ENCODE measurements around the gene ITGBL1. TPM values are rescaled to one million over a fixed set of nuclear protein-coding genes. Genes with fewer than 3 reads are reported as not detected.

ITGBL1 gene
- total RNA-seq, 1 experiment from 2014 or later, result 37.1 TPM

DNA sequence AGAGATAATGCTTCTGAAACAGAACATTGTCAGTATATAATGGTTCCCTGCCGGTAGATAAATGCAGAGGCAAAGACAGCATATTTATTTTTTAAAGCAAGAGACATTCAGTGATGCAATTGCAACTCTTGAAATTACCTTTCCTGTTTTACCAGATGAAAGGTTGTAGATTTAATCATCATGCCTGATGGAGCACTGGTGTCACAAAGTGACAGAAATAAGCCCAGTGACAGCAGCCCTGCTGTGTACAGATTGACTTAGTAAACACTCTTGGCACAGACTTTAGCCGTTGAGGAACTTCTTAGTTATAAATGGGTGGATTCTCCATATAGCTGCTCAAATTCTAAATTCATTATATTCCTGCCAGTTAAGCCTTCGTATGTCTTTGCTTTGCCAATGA, 172.5 kb downstream of the ITGBL1 start:
- no TSS peak for BruUV-seq (replicated peaks)
- Histone ChIP-seq H4K20me1 (ENCODE audit: low read length) (no peaks in the 10 kb centered on the region), H3K27me3 (ENCODE audit: low read length) (no peaks in the 10 kb centered on the region), H3K27ac (ENCODE audit: low read length) (peak overlapping the region; percentile 79; the same call in 1 of the 2 replicates), H3K9me2 (replicated peaks; ENCODE audit: low read length) (no peaks in the 10 kb centered on the region), H3K4me1 (ENCODE audit: insufficient read depth, low read length) (peaks cover 61% of the 10 kb centered on the region), H3K36me3 (ENCODE audit: low read depth, low read length) (no peaks in the 10 kb centered on the region), H3K4me3 (ENCODE audit: low read length) (no peak overlapping the region), H3F3A (ENCODE audit: low read length, unreplicated experiment) (peaks cover 6% of the 10 kb centered on the region), H3K4me2 (ENCODE audit: low read length) (peak overlapping the region; percentile 79), H3K9ac (ENCODE audit: low read length) (no peak overlapping the region), H3K9me3 (ENCODE audit: low read length) (no peaks in the 10 kb centered on the region), H3K79me2 (ENCODE audit: low read length) (no peaks in the 10 kb centered on the region), H2AFZ (ENCODE audit: low read length) (no peak overlapping the region)
- intact Hi-C loops (cut with micrococcal nuclease), result loop anchor here (1.0 to 5.0 kb wide), 5 partner anchors 55 to 173 kb away; partner anchors contain the start of gene ITGBL1
- CTCF ChIA-PET, result no interaction called here
- no peak for TF ChIP-seq EZH2phosphoT487 (IDR thresholded peaks at IDR 0.05; ENCODE audit: borderline replicate concordance, low read length)
- TF ChIP-seq, protein P1, sequence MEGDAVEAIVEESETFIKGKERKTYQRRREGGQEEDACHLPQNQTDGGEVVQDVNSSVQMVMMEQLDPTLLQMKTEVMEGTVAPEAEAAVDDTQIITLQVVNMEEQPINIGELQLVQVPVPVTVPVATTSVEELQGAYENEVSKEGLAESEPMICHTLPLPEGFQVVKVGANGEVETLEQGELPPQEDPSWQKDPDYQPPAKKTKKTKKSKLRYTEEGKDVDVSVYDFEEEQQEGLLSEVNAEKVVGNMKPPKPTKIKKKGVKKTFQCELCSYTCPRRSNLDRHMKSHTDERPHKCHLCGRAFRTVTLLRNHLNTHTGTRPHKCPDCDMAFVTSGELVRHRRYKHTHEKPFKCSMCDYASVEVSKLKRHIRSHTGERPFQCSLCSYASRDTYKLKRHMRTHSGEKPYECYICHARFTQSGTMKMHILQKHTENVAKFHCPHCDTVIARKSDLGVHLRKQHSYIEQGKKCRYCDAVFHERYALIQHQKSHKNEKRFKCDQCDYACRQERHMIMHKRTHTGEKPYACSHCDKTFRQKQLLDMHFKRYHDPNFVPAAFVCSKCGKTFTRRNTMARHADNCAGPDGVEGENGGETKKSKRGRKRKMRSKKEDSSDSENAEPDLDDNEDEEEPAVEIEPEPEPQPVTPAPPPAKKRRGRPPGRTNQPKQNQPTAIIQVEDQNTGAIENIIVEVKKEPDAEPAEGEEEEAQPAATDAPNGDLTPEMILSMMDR (conservative IDR thresholded peaks at IDR 0.05; ENCODE audit: low read depth, low read length), result no peak
- TF ChIP-seq EZH2 (IDR thresholded peaks at IDR 0.05; ENCODE audit: low read length, unreplicated experiment), result no peak
- POLR2A ChIA-PET (ENCODE audit: unreplicated experiment), result no interaction called here
- ATAC-seq, result no peak
- peak; percentile 15 for DNase-seq

DNA sequence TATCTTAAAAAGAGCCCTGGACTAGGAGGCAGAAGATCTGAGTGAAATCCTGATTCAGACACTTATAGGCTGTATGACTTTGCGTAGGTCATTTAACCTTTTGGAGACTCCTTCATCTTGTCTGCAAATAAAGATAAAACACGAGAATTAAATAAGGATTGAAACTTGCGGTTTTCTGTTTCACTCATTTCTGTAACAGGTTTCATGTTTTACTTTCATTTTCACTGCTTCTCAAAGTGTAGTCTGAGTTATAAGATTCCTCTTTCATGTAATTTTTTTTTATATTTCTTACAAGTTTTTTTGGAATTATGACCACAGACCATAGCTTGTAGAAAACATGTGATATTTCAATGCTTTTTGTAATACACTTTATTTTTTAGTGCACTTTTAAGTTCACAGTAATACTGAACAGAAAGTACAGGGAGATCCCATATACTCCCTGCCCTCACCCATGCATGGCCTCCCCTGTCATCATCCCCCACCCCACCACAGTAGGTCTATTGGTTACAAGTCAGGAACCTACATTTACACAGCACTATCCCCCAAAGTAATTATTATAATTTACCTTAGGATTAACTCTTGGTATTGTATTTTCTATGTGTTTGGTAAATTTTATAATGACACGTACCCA, 174.6 kb downstream of the ITGBL1 start:
- no peaks in the 10 kb centered on the region for H3K9me2 ChIP-seq (replicated peaks; ENCODE audit: low read length)
- no TSS peak for BruUV-seq (replicated peaks)
- CTCF ChIA-PET, result no interaction called here
- peaks cover 52% of the 10 kb centered on the region for H3K4me1 ChIP-seq (ENCODE audit: insufficient read depth, low read length)
- H3K4me3 ChIP-seq (ENCODE audit: low read length), result peak overlapping the region; percentile 64
- peak overlapping the region; percentile 43; the same call in 1 of the 2 replicates for H2AFZ ChIP-seq (ENCODE audit: low read length)
- H4K20me1 ChIP-seq (ENCODE audit: low read length), result no peaks in the 10 kb centered on the region
- intact Hi-C loops (cut with micrococcal nuclease), result loop anchor here (5.0 kb wide), 1 partner anchor 55 kb away; no protein-coding TSS in a partner anchor
- H3K79me2 ChIP-seq (ENCODE audit: low read length), result no peaks in the 10 kb centered on the region
- H3K36me3 ChIP-seq (ENCODE audit: low read depth, low read length), result no peaks in the 10 kb centered on the region
- DNase-seq (peak; percentile 7), ATAC-seq (peak; percentile 25)
- no peaks in the 10 kb centered on the region for H3K27me3 ChIP-seq (ENCODE audit: low read length)
- peaks cover 6% of the 10 kb centered on the region for H3F3A ChIP-seq (ENCODE audit: low read length, unreplicated experiment)
- peak overlapping the region; percentile 76 for H3K27ac ChIP-seq (ENCODE audit: low read length)
- H3K4me2 ChIP-seq (ENCODE audit: low read length), result peak overlapping the region; percentile 89
- TF ChIP-seq, protein P1 (conservative IDR thresholded peaks at IDR 0.05; ENCODE audit: low read depth, low read length), result no peak
- no peak for TF ChIP-seq EZH2 (IDR thresholded peaks at IDR 0.05; ENCODE audit: low read length, unreplicated experiment)
- no peak for TF ChIP-seq EZH2phosphoT487 (IDR thresholded peaks at IDR 0.05; ENCODE audit: borderline replicate concordance, low read length)
- H3K9me3 ChIP-seq (ENCODE audit: low read length), result no peaks in the 10 kb centered on the region
- POLR2A ChIA-PET (ENCODE audit: unreplicated experiment), result interaction anchor here (0.5 to 0.6 kb wide), 2 partner anchors 154 to 280 kb away, joined by 3 to 4 read pairs; no protein-coding TSS in a partner anchor
- peak overlapping the region; percentile 43 for H3K9ac ChIP-seq (ENCODE audit: low read length)

DNA sequence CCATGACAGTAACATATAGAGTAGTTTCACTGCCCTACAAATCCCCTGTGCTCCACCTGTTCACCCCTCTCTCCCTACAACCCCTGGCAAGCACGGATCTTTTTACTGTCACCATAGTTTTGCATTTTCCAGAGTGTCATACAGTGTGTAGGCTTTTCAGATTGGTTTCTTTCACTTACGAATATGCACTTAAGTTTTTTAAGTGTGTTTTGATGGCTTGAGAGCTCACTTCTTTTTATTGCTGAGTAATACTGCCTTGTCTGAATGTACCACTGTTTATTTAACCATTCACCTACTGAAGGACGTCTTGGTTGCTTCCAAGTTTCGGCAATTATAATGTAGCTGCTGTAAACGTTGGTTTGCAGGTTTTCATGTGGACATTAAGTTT, 175.1 kb downstream of the ITGBL1 start:
- H3K9me3 ChIP-seq (ENCODE audit: low read length), result no peaks in the 10 kb centered on the region
- peak overlapping the region; percentile 76 for H3K27ac ChIP-seq (ENCODE audit: low read length)
- peak; percentile 55 for DNase-seq
- H3K27me3 ChIP-seq (ENCODE audit: low read length), result no peaks in the 10 kb centered on the region
- intact Hi-C loops (cut with micrococcal nuclease), result loop anchor here (5.0 kb wide), 1 partner anchor 55 kb away; no protein-coding TSS in a partner anchor
- no peaks in the 10 kb centered on the region for H3K79me2 ChIP-seq (ENCODE audit: low read length)
- peak overlapping the region; percentile 64 for H3K4me3 ChIP-seq (ENCODE audit: low read length)
- H3K9ac ChIP-seq (ENCODE audit: low read length), result peak overlapping the region; percentile 43
- ATAC-seq, result peak; percentile 48
- no peaks in the 10 kb centered on the region for H4K20me1 ChIP-seq (ENCODE audit: low read length)
- H3F3A ChIP-seq (ENCODE audit: low read length, unreplicated experiment), result peaks cover 6% of the 10 kb centered on the region
- BruUV-seq (replicated peaks), result no TSS peak
- H3K36me3 ChIP-seq (ENCODE audit: low read depth, low read length), result no peaks in the 10 kb centered on the region
- ChIA-PET POLR2A (ENCODE audit: unreplicated experiment) (no interaction called here), CTCF (interaction anchor here (0.6 kb wide), 1 partner anchor 481 kb away, joined by 3 read pairs; no protein-coding TSS in a partner anchor)
- H3K4me2 ChIP-seq (ENCODE audit: low read length), result peak overlapping the region; percentile 89
- peaks cover 52% of the 10 kb centered on the region for H3K4me1 ChIP-seq (ENCODE audit: insufficient read depth, low read length)
- TF ChIP-seq EZH2phosphoT487 (IDR thresholded peaks at IDR 0.05; ENCODE audit: borderline replicate concordance, low read length) (no peak), EZH2 (IDR thresholded peaks at IDR 0.05; ENCODE audit: low read length, unreplicated experiment) (no peak)
- TF ChIP-seq, protein P1 (conservative IDR thresholded peaks at IDR 0.05; ENCODE audit: low read depth, low read length), result no peak
- H2AFZ ChIP-seq (ENCODE audit: low read length), result peak overlapping the region; percentile 43
- no peaks in the 10 kb centered on the region for H3K9me2 ChIP-seq (replicated peaks; ENCODE audit: low read length)
